Peyer's patch (tissue), 4 donors: ENCODE results near the gene CAP2. TPM values are rescaled to one million over a fixed set of nuclear protein-coding genes. Genes with fewer than 3 reads are reported as not detected.

Experiments
- DNase-seq, 3 donors: peaks; one replicate each; pipeline ENCODE4 v3.0.0-alpha.2; 2017 to 2019
- H3K27ac ChIP-seq, 4 donors: fragments of 200-600 bp; sonication (generic); one replicate each; pipeline ENCODE4 v1.5.1; 2016 to 2019
- H3K27me3 ChIP-seq, 2 donors: fragments of 200-600 bp; sonication (generic); one replicate each; pipeline ENCODE4 v1.5.1; 2019
- H3K36me3 ChIP-seq, 3 donors: fragments of 200-600 bp; sonication (generic); one replicate each; pipeline ENCODE4 v1.5.1; 2016 to 2019
- H3K4me1 ChIP-seq, 4 donors: fragments of 200-600 bp; sonication (generic); one replicate each; pipeline ENCODE4 v1.5.1; 2016 to 2019
- H3K4me3 ChIP-seq, 4 donors: fragments of 200-600 bp; sonication (generic); 1 replicate in 3 of 4; 2 replicates in 1 of 4; pipeline ENCODE4 v1.5.1; 2016 to 2019; ENCODE audit warnings: mild to moderate bottlenecking in 1 of 4
- H3K9me3 ChIP-seq, 4 donors: fragments of 200-600 bp; sonication (generic); one replicate each; pipeline ENCODE4 v1.5.1; 2016 to 2019; ENCODE audit warnings: mild to moderate bottlenecking in 1 of 4
- CTCF ChIP-seq, 6 experiments: fragments of 450-650 bp in 4 of 6; fragments of 200-600 bp in 2 of 6; sonication (generic) in 1 of 6; IDR thresholded peaks; one replicate each; pipeline ENCODE4 v1.5.1; 2017 to 2019; ENCODE audit warnings: antibody characterized with exemption in 6 of 6, mild to moderate bottlenecking in 3 of 6, moderate library complexity in 1 of 6
- POLR2A ChIP-seq, 2 donors: fragments of 450-650 bp; IDR thresholded peaks; one replicate each; pipeline ENCODE4 v1.5.1; 2017; ENCODE audit warnings: antibody characterized with exemption in 2 of 2, mild to moderate bottlenecking in 2 of 2, moderate library complexity in 2 of 2
- total RNA-seq, 4 donors: library from RNA; depleted of rRNA; stranded (reverse); fragments of >200 nt; gene quantifications; one replicate each; pipeline ENCODE4 v1.1.0, GENCODE V29; 2016

Gene CAP2
- total RNA-seq, 4 donors from 2014 or later = 1.7 to 3.2 (median 2.4) TPM

DNA sequence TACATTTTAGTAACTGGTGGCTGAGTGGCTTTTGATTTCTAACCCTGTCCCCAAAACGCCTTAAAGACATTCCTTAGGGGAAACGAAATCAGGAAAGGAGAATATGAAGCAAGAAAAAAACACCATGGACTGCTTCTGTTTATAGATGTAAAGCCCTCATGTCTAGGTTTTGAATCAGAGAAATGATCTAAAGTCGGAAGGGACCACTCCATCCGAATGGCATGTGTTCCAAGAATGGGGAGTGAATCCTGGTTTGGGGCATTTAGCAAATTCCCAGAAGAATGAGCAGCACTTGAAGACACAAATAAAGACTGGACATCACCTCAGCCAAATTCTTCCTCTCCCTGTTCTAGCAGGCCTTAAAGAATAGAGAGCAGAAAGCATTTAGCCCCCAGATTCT is 65.6 kb downstream of the CAP2 start:
- Histone ChIP-seq H3K27ac (no peak overlapping the region), H3K9me3 (no peaks in the 10 kb centered on the region), H3K27me3 (no peaks in the 10 kb centered on the region), H3K4me1 (peaks cover 0 to 3% (median 0%) of the 10 kb centered on the region in 4 donors), H3K4me3 (no peak overlapping the region), H3K36me3 (no peaks in the 10 kb centered on the region)
- no peak for TF ChIP-seq POLR2A (IDR thresholded peaks at IDR 0.05)
- no peak for TF ChIP-seq CTCF (IDR thresholded peaks at IDR 0.05)
- no peak for DNase-seq

DNA sequence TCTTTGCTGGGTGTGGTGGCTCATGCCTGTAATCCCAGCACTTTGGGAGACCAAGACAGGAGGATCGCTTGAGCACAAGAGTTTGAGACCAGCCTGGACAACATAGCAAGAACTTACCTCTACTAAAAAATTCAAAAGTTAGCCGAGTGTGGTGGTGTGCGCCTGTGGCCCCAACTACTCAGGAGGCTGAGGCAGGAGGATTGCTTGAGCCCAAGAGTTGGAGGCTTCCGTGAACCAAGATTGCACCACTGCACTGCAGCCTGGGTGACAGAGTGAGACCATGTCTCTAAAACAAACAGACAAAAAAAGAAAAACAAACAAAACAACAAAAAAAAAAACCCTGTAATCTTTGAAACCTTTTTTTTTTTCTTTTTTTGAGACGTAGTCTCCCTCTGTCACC is 67.5 kb downstream of the CAP2 start:
- Histone ChIP-seq H3K4me3 (no peak overlapping the region), H3K9me3 (no peaks in the 10 kb centered on the region), H3K4me1 (no peaks in the 10 kb centered on the region), H3K27ac (no peak overlapping the region), H3K36me3 (no peaks in the 10 kb centered on the region), H3K27me3 (no peaks in the 10 kb centered on the region)
- TF ChIP-seq CTCF (IDR thresholded peaks at IDR 0.05) (no peak), POLR2A (IDR thresholded peaks at IDR 0.05) (no peak)
- no peak for DNase-seq

DNA sequence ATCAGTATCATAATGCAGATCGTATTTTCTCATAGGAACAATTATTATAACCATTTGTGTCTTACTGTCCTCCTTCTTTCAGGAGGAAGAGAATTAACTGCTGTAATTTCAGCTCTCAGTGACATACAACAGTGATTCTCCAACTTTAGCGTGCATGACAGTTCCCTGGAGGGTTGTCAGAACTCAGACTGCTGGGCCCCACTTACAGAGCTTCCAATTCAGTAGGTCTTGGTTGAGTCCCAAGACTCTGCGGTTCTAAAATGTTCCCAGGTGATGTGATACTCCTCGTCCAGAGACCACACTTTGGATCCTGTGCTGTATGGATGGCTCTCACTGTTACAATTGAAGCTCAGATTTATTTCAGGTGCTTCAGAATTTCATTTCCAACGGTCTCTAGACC is 72.8 kb downstream of the CAP2 start:
- H3K27ac ChIP-seq = no peak overlapping the region
- TF ChIP-seq CTCF (IDR thresholded peaks at IDR 0.05) (no peak), POLR2A (IDR thresholded peaks at IDR 0.05) (no peak)

DNA sequence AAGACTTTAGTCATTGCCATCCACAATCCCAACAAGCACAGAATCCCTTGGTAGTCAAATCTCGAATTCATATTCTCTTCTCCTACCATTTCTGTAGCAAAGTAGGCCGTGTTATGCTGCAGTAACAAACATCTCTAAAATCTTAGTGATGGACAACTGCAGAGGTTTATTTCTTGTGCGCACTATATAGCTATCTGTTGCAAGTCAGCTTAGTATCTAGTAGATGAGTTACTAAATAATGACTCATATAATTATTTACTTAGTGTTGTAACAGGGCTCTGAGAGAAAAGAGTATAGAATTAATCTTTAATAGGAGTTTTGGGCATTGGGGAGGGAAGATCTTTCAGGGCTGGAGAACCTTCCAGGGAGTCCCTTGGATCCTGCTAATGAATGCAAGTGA is 73.3 kb downstream of the CAP2 start:
- H3K4me1 ChIP-seq = peaks cover 0 to 3% (median 0%) of the 10 kb centered on the region in 4 donors
- no peak overlapping the region for H3K27ac ChIP-seq
- H3K4me3 ChIP-seq = no peak overlapping the region
- no peaks in the 10 kb centered on the region for H3K27me3 ChIP-seq
- DNase-seq = no peak
- H3K36me3 ChIP-seq = no peaks in the 10 kb centered on the region
- no peak for TF ChIP-seq CTCF (IDR thresholded peaks at IDR 0.05)
- no peak for TF ChIP-seq POLR2A (IDR thresholded peaks at IDR 0.05)
- H3K9me3 ChIP-seq = no peaks in the 10 kb centered on the region

More for the DNA sequence above, 72.8 kb downstream of the CAP2 start:
- no peaks in the 10 kb centered on the region for H3K36me3 ChIP-seq
- H3K4me1 ChIP-seq = no peaks in the 10 kb centered on the region
- no peak for DNase-seq
- no peaks in the 10 kb centered on the region for H3K9me3 ChIP-seq
- no peaks in the 10 kb centered on the region for H3K27me3 ChIP-seq
- H3K4me3 ChIP-seq = no peak overlapping the region

DNA sequence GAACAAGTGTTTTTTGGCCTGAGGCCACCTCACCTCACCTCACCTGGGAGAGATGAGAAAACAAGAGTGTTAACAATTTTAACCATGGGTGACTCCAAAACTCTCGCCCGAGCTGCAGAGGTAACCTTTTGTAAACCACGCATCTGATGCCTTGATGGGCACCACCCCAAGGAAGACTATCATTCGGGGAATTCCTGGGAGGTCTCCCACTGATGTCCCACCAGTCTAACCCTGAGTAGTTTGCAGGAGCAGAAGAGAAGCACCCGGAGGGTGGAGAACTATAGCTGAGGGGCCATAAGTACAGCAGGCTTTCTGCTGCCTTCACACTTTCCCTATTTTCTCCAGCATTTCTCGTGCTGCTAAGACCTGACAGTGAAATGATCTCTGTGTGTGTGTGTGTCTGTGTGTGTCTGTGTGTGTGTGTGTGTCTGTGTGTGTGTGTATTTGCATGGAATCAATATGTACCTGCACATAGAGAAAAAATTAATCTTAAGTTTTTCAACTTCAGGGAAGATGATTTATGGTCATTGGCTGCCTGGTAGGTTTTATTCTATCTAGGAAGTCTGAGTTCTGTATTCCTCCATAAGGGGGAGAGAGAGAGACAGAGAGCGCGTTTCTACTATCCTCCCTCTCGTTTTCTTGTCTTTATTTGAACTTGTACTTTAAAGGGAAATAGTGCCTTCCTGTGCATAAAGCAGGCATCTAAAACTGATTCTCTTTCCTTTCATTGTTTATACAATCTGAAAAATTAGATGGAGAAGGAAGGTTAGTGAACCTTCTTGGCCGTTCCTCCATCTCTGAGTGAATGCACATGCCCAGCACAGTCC is 75.8 kb downstream of the CAP2 start:
- no peaks in the 10 kb centered on the region for H3K36me3 ChIP-seq
- H3K27me3 ChIP-seq = no peaks in the 10 kb centered on the region
- no peaks in the 10 kb centered on the region for H3K9me3 ChIP-seq
- peak in 3 of 6 experiments; percentile 36 to 47 (median 43) for TF ChIP-seq CTCF (IDR thresholded peaks at IDR 0.05)
- TF ChIP-seq POLR2A (IDR thresholded peaks at IDR 0.05) = no peak
- no peak for DNase-seq
- H3K27ac ChIP-seq = peak overlapping the region in 1 of 4 donors; percentile 67
- peaks cover 0 to 22% (median 0%) of the 10 kb centered on the region in 4 donors for H3K4me1 ChIP-seq
- H3K4me3 ChIP-seq = no peak overlapping the region
